Caco-2 (cell line): Measurements from ENCODE around the gene SLC2A4. TPM values are rescaled to one million over a fixed set of nuclear protein-coding genes. Genes with fewer than 3 reads are reported as not detected.

Experiments used
- BruUV-seq: library from RNA; stranded (reverse); fragments of 400-500 nt; replicated peaks from 2 replicates; lab custom pipeline; 2021; lab: Mats Ljungman, UMichigan
- CTCF ChIA-PET: fragments of 300-600 bp; sonication (Branson Sonifier 250); formaldehyde crosslinking; loops from one replicate; lab custom pipeline; 2022; ENCODE audit warnings: antibody characterized with exemption; lab: Charles Lee
- POLR2A ChIA-PET: fragments of 300-600 bp; sonication (Branson Sonifier 250); formaldehyde crosslinking; loops from one replicate; lab custom pipeline; 2022; ENCODE audit warnings: antibody characterized with exemption; lab: Charles Lee
- DNase-seq, 2 experiments: peaks; one replicate each; pipeline versions ENCODE4 v3.0.0 to v3.0.0-alpha.2; 2020 to 2022
- H3K27me3 ChIP-seq: replicated peaks from 2 replicates; pipeline ENCODE4 v1.6.0; 2011; ENCODE audit warnings: low read length; ENCODE audit not compliant: control insufficient read depth, insufficient read depth
- H3K36me3 ChIP-seq: 2 replicates; pipeline ENCODE4 v1.5.1; 2011; ENCODE audit warnings: low read length; ENCODE audit not compliant: control insufficient read depth, insufficient read depth
- H3K4me1 ChIP-seq: fragments of 250-450 bp; sonication (Bioruptor Pico); 2 replicates; pipeline ENCODE4 v1.5.1; 2020; ENCODE audit warnings: mild to moderate bottlenecking
- H3K4me3 ChIP-seq: 2 replicates; pipeline ENCODE4 v1.5.1; 2011; ENCODE audit warnings: low read depth, mild to moderate bottlenecking, control low read depth, low read length
- H3K9me3 ChIP-seq: fragments of 250-450 bp; sonication (Bioruptor Pico); 2 replicates; pipeline ENCODE4 v1.5.1; 2020; ENCODE audit warnings: mild to moderate bottlenecking, moderate library complexity
- H3K27ac Mint-ChIP-seq: one replicate; pipeline ENCODE4 v1.8.0; 2022; ENCODE audit warnings: mixed read lengths; ENCODE audit not compliant: unreplicated experiment
- H3K27me3 Mint-ChIP-seq: one replicate; pipeline ENCODE4 v1.8.0; 2022; ENCODE audit warnings: mixed read lengths; ENCODE audit not compliant: insufficient read depth, unreplicated experiment
- H3K36me3 Mint-ChIP-seq: one replicate; pipeline ENCODE4 v1.8.0; 2022; ENCODE audit warnings: mild to moderate bottlenecking, mixed read lengths; ENCODE audit not compliant: insufficient read depth, unreplicated experiment
- H3K4me1 Mint-ChIP-seq: one replicate; pipeline ENCODE4 v1.8.0; 2022; ENCODE audit warnings: low read depth, mixed read lengths; ENCODE audit not compliant: unreplicated experiment
- H3K4me3 Mint-ChIP-seq: one replicate; pipeline ENCODE4 v1.8.0; 2022; ENCODE audit warnings: mild to moderate bottlenecking, moderate library complexity, mixed read lengths; ENCODE audit not compliant: unreplicated experiment
- H3K9me3 Mint-ChIP-seq: one replicate; pipeline ENCODE4 v1.8.0; 2022; ENCODE audit warnings: mixed read lengths; ENCODE audit not compliant: unreplicated experiment
- intact Hi-C: fragments of 100-400 bp; cut with micrococcal nuclease; formaldehyde crosslinking; loops from one replicate; pipeline ENCODE4 v1.10.0; 2022; ENCODE audit not compliant: unreplicated experiment
- total RNA-seq: library from RNA; stranded (reverse); gene quantifications from 2 replicates; pipeline ENCODE4 v1.2.3, GENCODE V29; 2022
- TF ChIP-seq, protein P1 (sequence below), 2 experiments: fragments of 200-600 bp in 1 of 2; IDR thresholded peaks; 1 replicate in 1 of 2; 2 replicates in 1 of 2; pipeline versions ENCODE4 v1.5.1 to v1.8.0; 2011 to 2022; ENCODE audit warnings: antibody characterized with exemption in 1 of 2, control low read depth in 1 of 2, inconsistent platforms in 1 of 2, low read depth in 1 of 2, low read length in 1 of 2, mild to moderate bottlenecking in 1 of 2, moderate library complexity in 1 of 2; ENCODE audit not compliant: insufficient read depth in 1 of 2, severe bottlenecking in 1 of 2, unreplicated experiment in 1 of 2

Gene SLC2A4
- total RNA-seq, 1 experiment from 2014 or later: 0.88 TPM

- Mint-ChIP-seq H3K4me1 (no peaks in the 10 kb centered on the region), H3K27me3 (no peaks in the 10 kb centered on the region), H3K27ac (no peak overlapping the region), H3K36me3 (no peaks in the 10 kb centered on the region), H3K9me3 (no peaks in the 10 kb centered on the region), H3K4me3 (no peak overlapping the region)
- H3K4me1 ChIP-seq: no peaks in the 10 kb centered on the region
- intact Hi-C loops: no loop called here
- no TSS peak for BruUV-seq
- no peak for DNase-seq
- ChIA-PET POLR2A (no interaction called here), CTCF (no interaction called here)
- no peaks in the 10 kb centered on the region for H3K27me3 ChIP-seq
- H3K36me3 ChIP-seq: no peaks in the 10 kb centered on the region; the same call in 1 of the 2 replicates
- H3K4me3 ChIP-seq: no peak overlapping the region
- TF ChIP-seq, protein P1, sequence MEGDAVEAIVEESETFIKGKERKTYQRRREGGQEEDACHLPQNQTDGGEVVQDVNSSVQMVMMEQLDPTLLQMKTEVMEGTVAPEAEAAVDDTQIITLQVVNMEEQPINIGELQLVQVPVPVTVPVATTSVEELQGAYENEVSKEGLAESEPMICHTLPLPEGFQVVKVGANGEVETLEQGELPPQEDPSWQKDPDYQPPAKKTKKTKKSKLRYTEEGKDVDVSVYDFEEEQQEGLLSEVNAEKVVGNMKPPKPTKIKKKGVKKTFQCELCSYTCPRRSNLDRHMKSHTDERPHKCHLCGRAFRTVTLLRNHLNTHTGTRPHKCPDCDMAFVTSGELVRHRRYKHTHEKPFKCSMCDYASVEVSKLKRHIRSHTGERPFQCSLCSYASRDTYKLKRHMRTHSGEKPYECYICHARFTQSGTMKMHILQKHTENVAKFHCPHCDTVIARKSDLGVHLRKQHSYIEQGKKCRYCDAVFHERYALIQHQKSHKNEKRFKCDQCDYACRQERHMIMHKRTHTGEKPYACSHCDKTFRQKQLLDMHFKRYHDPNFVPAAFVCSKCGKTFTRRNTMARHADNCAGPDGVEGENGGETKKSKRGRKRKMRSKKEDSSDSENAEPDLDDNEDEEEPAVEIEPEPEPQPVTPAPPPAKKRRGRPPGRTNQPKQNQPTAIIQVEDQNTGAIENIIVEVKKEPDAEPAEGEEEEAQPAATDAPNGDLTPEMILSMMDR (IDR thresholded peaks at IDR 0.05; ENCODE audit: insufficient read depth in 1 of 2, low read depth in 1 of 2, low read length in 1 of 2, severe bottlenecking in 1 of 2, unreplicated experiment in 1 of 2): no peak
- no peaks in the 10 kb centered on the region for H3K9me3 ChIP-seq
Measured at GRCh38 chr17:7322520-7323194, 41.1 kb downstream of the SLC2A4 start.

- Histone ChIP-seq H3K36me3 (no peaks in the 10 kb centered on the region; the same call in 1 of the 2 replicates), H3K9me3 (no peaks in the 10 kb centered on the region), H3K27me3 (no peaks in the 10 kb centered on the region), H3K4me1 (no peaks in the 10 kb centered on the region), H3K4me3 (no peak overlapping the region)
- no peak overlapping the region for H3K27ac Mint-ChIP-seq
- intact Hi-C loops: no loop called here
- H3K4me1 Mint-ChIP-seq: peaks cover 10% of the 10 kb centered on the region
- no peak for DNase-seq
- ChIA-PET CTCF (no interaction called here), POLR2A (no interaction called here)
- H3K9me3 Mint-ChIP-seq: no peaks in the 10 kb centered on the region
- no peaks in the 10 kb centered on the region for H3K27me3 Mint-ChIP-seq
- no peaks in the 10 kb centered on the region for H3K36me3 Mint-ChIP-seq
- H3K4me3 Mint-ChIP-seq: no peak overlapping the region
- TF ChIP-seq, protein P1 (IDR thresholded peaks at IDR 0.05; ENCODE audit: insufficient read depth in 1 of 2, low read depth in 1 of 2, low read length in 1 of 2, severe bottlenecking in 1 of 2, unreplicated experiment in 1 of 2): no peak
- BruUV-seq: no TSS peak
Measured at GRCh38 chr17:7323731-7324437, 42.4 kb downstream of the SLC2A4 start.

- H3K4me3 ChIP-seq: no peak overlapping the region
- Mint-ChIP-seq H3K4me3 (no peak overlapping the region), H3K4me1 (peaks cover 10% of the 10 kb centered on the region), H3K9me3 (no peaks in the 10 kb centered on the region), H3K27ac (no peak overlapping the region), H3K36me3 (peaks cover 2% of the 10 kb centered on the region), H3K27me3 (no peaks in the 10 kb centered on the region)
- no peak for DNase-seq
- H3K36me3 ChIP-seq: no peaks in the 10 kb centered on the region; the same call in 1 of the 2 replicates
- CTCF ChIA-PET: no interaction called here
- H3K4me1 ChIP-seq: no peaks in the 10 kb centered on the region
- intact Hi-C loops: no loop called here
- no peaks in the 10 kb centered on the region for H3K9me3 ChIP-seq
- TF ChIP-seq, protein P1 (IDR thresholded peaks at IDR 0.05; ENCODE audit: insufficient read depth in 1 of 2, low read depth in 1 of 2, low read length in 1 of 2, severe bottlenecking in 1 of 2, unreplicated experiment in 1 of 2): no peak
- no peaks in the 10 kb centered on the region for H3K27me3 ChIP-seq
- BruUV-seq: no TSS peak
- POLR2A ChIA-PET: no interaction called here
Measured at GRCh38 chr17:7324438-7324779, 42.9 kb downstream of the SLC2A4 start.
